Measurements from ENCODE around the gene CATSPERD. TPM values are rescaled to one million over a fixed set of nuclear protein-coding genes. Genes with fewer than 3 reads are reported as not detected.
A peak's percentile ranks its signal among the peaks of the same experiment; 100 is the strongest.

Gene CATSPERD
- total and polyA plus RNA-seq, 2 of the 4 experiments (the other 2 are of a cell fraction) = not detected

DNA sequence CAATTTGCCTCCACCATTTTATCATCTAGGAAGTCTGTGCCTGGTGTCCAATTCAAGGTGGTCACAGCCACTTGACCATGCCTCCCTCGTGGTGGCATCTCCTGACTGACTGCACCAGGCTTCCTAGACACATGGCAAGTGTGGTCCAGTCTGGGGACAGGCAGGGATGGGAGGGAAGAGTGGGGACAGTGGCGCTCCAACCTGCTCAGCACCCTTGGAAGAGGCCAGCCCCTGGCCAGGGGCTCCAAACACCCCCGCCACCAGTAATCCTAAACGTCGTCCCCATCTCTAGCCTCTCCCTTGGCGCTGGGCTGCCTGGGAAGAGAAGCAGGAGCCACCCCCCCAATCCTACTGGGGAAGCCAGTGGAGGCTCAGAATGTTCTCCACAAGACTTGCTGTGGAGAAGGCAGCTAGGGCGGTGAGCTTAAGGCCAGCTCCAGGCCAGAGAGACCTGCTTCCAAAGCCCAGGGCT is 27.7 kb upstream of the CATSPERD start:
- peaks cover 62% of the 10 kb centered on the region for H3K36me3 ChIP-seq (ENCODE audit: control insufficient read depth, insufficient read depth, low read length)
- H3K27ac ChIP-seq (ENCODE audit: insufficient read depth, low read length) = no peak overlapping the region
- no peaks in the 10 kb centered on the region for H3K9me3 ChIP-seq (ENCODE audit: control insufficient read depth, insufficient read depth, low read length)
- 56% methylated on average over 1 of the region's 7 CpGs; no CpG with 5 or more reads in 1 of the 2 experiments for WGBS, 2 experiments (ENCODE audit: extremely low coverage in 2 of 2, insufficient read length in 1 of 2)
- H3K27me3 ChIP-seq (ENCODE audit: control insufficient read depth, insufficient read depth, low read length) = no peaks in the 10 kb centered on the region
- no peak overlapping the region for H3K14ac ChIP-seq (replicated peaks; ENCODE audit: low read depth, low read length)
- peaks cover 77% of the 10 kb centered on the region for H4K20me1 ChIP-seq (ENCODE audit: insufficient read depth, low read length)
- intact Hi-C loops (cut with micrococcal nuclease) = no loop called here
- no peak overlapping the region for H3K9ac ChIP-seq (ENCODE audit: low read depth, low read length)
- peaks cover 4% of the 10 kb centered on the region; the same call in 1 of the 2 replicates for H3K9me1 ChIP-seq (ENCODE audit: insufficient read depth, low read length)
- no peak overlapping the region for H2BK120ac ChIP-seq (ENCODE audit: low read depth, low read length)
- POLR2A ChIA-PET (ENCODE audit: unreplicated experiment) = no interaction called here
- BruUV-seq (replicated peaks) = no TSS peak
- peaks cover 4 to 64% of the 10 kb centered on the region in 2 experiments; a peak in 3 of 4 replicates for H3K79me1 ChIP-seq (ENCODE audit: low read depth in 1 of 2, low read length in 2 of 2)
- peak overlapping the region; percentile 59; the same call in 1 of the 2 replicates for H3K23ac ChIP-seq (ENCODE audit: low read depth, low read length)
- H3K4me3 ChIP-seq (ENCODE audit: insufficient read depth, low read depth, low read length) = no peak overlapping the region
- no peak for DNase-seq
- no peak overlapping the region for H2BK15ac ChIP-seq (ENCODE audit: low read depth, low read length)
- H4K91ac ChIP-seq (ENCODE audit: insufficient read depth, low read depth, low read length) = no peak overlapping the region
- TF ChIP-seq RFX5 (IDR thresholded peaks at IDR 0.05; ENCODE audit: low read depth, low read length) (no peak), FOS (IDR thresholded peaks at IDR 0.05; ENCODE audit: low read depth, low read length) (no peak), BHLHE40 (IDR thresholded peaks at IDR 0.05; ENCODE audit: low read depth, low read length) (no peak), CEBPB (IDR thresholded peaks at IDR 0.05; ENCODE audit: low read depth, low read length) (no peak), NFE2L2 (IDR thresholded peaks at IDR 0.05; ENCODE audit: low read depth, low read length) (no peak), RAD21 (IDR thresholded peaks at IDR 0.05; ENCODE audit: low read length) (no peak), MAZ (IDR thresholded peaks at IDR 0.05; ENCODE audit: borderline replicate concordance, low read depth, low read length) (no peak), MXI1 (IDR thresholded peaks at IDR 0.05; ENCODE audit: borderline replicate concordance, low read depth, low read length) (no peak), MAFK (IDR thresholded peaks at IDR 0.05; ENCODE audit: low read depth, low read length) (no peak)
- TF ChIP-seq, protein P1, sequence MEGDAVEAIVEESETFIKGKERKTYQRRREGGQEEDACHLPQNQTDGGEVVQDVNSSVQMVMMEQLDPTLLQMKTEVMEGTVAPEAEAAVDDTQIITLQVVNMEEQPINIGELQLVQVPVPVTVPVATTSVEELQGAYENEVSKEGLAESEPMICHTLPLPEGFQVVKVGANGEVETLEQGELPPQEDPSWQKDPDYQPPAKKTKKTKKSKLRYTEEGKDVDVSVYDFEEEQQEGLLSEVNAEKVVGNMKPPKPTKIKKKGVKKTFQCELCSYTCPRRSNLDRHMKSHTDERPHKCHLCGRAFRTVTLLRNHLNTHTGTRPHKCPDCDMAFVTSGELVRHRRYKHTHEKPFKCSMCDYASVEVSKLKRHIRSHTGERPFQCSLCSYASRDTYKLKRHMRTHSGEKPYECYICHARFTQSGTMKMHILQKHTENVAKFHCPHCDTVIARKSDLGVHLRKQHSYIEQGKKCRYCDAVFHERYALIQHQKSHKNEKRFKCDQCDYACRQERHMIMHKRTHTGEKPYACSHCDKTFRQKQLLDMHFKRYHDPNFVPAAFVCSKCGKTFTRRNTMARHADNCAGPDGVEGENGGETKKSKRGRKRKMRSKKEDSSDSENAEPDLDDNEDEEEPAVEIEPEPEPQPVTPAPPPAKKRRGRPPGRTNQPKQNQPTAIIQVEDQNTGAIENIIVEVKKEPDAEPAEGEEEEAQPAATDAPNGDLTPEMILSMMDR (conservative IDR thresholded peaks at IDR 0.05; ENCODE audit: low read depth, low read length) = no peak
- TF ChIP-seq, protein P2, sequence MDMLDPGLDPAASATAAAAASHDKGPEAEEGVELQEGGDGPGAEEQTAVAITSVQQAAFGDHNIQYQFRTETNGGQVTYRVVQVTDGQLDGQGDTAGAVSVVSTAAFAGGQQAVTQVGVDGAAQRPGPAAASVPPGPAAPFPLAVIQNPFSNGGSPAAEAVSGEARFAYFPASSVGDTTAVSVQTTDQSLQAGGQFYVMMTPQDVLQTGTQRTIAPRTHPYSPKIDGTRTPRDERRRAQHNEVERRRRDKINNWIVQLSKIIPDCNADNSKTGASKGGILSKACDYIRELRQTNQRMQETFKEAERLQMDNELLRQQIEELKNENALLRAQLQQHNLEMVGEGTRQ (IDR thresholded peaks at IDR 0.05; ENCODE audit: low read depth, low read length) = no peak
- H3K56ac ChIP-seq (ENCODE audit: extremely low read depth, insufficient read depth, low read length) = no peak overlapping the region
- no peak for ATAC-seq (ENCODE audit: low read depth)
- peaks cover 2% of the 10 kb centered on the region; the same call in 1 of the 2 replicates for H3K4me1 ChIP-seq (ENCODE audit: control insufficient read depth, insufficient read depth, low read length)
- dilution Hi-C loops (cut with HindIII; ENCODE audit: low sequenced_read_pairs, unreplicated experiment) = no loop called here
- in situ Hi-C loops (cut with MboI; ENCODE audit: low sequenced_read_pairs) = no loop called here
- H2BK5ac ChIP-seq (ENCODE audit: low read depth, low read length, poor library complexity, severe bottlenecking) = no peak overlapping the region
- no peak overlapping the region for H4K8ac ChIP-seq (ENCODE audit: low read depth in 2 of 2, low read length in 2 of 2)
- H2AFZ ChIP-seq (replicated peaks; ENCODE audit: low read length, poor library complexity) = no peak overlapping the region
- no peak overlapping the region for H2AK9ac ChIP-seq (replicated peaks; ENCODE audit: low read depth, low read length, poor library complexity)
- H2AK5ac ChIP-seq (ENCODE audit: low read depth, low read length) = no peak overlapping the region
- H3K4me2 ChIP-seq (ENCODE audit: low read depth, low read length) = no peak overlapping the region
- H2BK20ac ChIP-seq (ENCODE audit: low read depth, low read length) = no peak overlapping the region
- H4K5ac ChIP-seq (ENCODE audit: low read depth, low read length) = no peak overlapping the region
- CTCF ChIA-PET = no interaction called here
- H3K18ac ChIP-seq (ENCODE audit: low read depth, low read length) = no peak overlapping the region
- no peak overlapping the region for H3K4ac ChIP-seq (ENCODE audit: low read depth, low read length)
